Measurements from ENCODE around the gene AFAP1L2.
"Not testable (repeated sequence)": the region's sequence is repeated elsewhere in the genome, so short reads cannot be mapped to it uniquely, and the experiment has no call there.

AFAP1L2 gene

GRCh38 chr10:114349071-114349470, 55.2 kb downstream of the AFAP1L2 start:
- H3K36me3 Mint-ChIP-seq (ENCODE audit: low read depth); H3K9me3 Mint-ChIP-seq; H3K4me1 Mint-ChIP-seq (ENCODE audit: low read depth); H3K4me3 Mint-ChIP-seq; DNase-seq; H3K27me3 Mint-ChIP-seq; H3K27ac Mint-ChIP-seq: not testable (repeated sequence)

GRCh38 chr10:114347791-114348190, 56.5 kb downstream of the AFAP1L2 start:
- no peaks in the 10 kb centered on the region for H3K4me1 Mint-ChIP-seq (ENCODE audit: low read depth)
- H3K9me3 Mint-ChIP-seq: no peaks in the 10 kb centered on the region
- H3K27me3 Mint-ChIP-seq: peaks cover 3% of the 10 kb centered on the region
- no peaks in the 10 kb centered on the region for H3K36me3 Mint-ChIP-seq (ENCODE audit: low read depth)
- no peak for DNase-seq
- H3K4me3 Mint-ChIP-seq: no peak overlapping the region
- H3K27ac Mint-ChIP-seq: no peak overlapping the region

- Mint-ChIP-seq H3K4me1 (ENCODE audit: low read depth) (no peaks in the 10 kb centered on the region), H3K36me3 (ENCODE audit: low read depth) (no peaks in the 10 kb centered on the region), H3K27ac (no peak overlapping the region), H3K27me3 (no peaks in the 10 kb centered on the region), H3K4me3 (no peak overlapping the region), H3K9me3 (no peaks in the 10 kb centered on the region)
- DNase-seq: no peak
Measured at GRCh38 chr10:114347241-114347640, 57.1 kb downstream of the AFAP1L2 start.

GRCh38 chr10:114346176-114347031, 57.9 kb downstream of the AFAP1L2 start:
- no peak overlapping the region for H3K4me3 Mint-ChIP-seq
- no peaks in the 10 kb centered on the region for H3K9me3 Mint-ChIP-seq
- DNase-seq: no peak
- H3K36me3 Mint-ChIP-seq (ENCODE audit: low read depth): no peaks in the 10 kb centered on the region
- no peak overlapping the region for H3K27ac Mint-ChIP-seq
- no peaks in the 10 kb centered on the region for H3K4me1 Mint-ChIP-seq (ENCODE audit: low read depth)
- no peaks in the 10 kb centered on the region for H3K27me3 Mint-ChIP-seq

- Mint-ChIP-seq H3K4me3 (no peak overlapping the region), H3K4me1 (ENCODE audit: low read depth) (no peaks in the 10 kb centered on the region), H3K9me3 (no peaks in the 10 kb centered on the region), H3K27me3 (no peaks in the 10 kb centered on the region), H3K36me3 (ENCODE audit: low read depth) (no peaks in the 10 kb centered on the region), H3K27ac (no peak overlapping the region)
- no peak for DNase-seq
Measured at GRCh38 chr10:114345701-114346100, 58.6 kb downstream of the AFAP1L2 start.

GRCh38 chr10:114343623-114344505, 60.4 kb downstream of the AFAP1L2 start:
- H3K36me3 Mint-ChIP-seq (ENCODE audit: low read depth): no peaks in the 10 kb centered on the region
- H3K27ac Mint-ChIP-seq: no peak overlapping the region
- DNase-seq: no peak
- no peaks in the 10 kb centered on the region for H3K27me3 Mint-ChIP-seq
- no peaks in the 10 kb centered on the region for H3K4me1 Mint-ChIP-seq (ENCODE audit: low read depth)
- H3K9me3 Mint-ChIP-seq: no peaks in the 10 kb centered on the region
- no peak overlapping the region for H3K4me3 Mint-ChIP-seq

GRCh38 chr10:114342976-114343375, 61.3 kb downstream of the AFAP1L2 start:
- H3K4me1 Mint-ChIP-seq (ENCODE audit: low read depth): no peaks in the 10 kb centered on the region
- no peak for DNase-seq
- no peak overlapping the region for H3K27ac Mint-ChIP-seq
- H3K9me3 Mint-ChIP-seq: no peaks in the 10 kb centered on the region
- no peaks in the 10 kb centered on the region for H3K36me3 Mint-ChIP-seq (ENCODE audit: low read depth)
- H3K27me3 Mint-ChIP-seq: no peaks in the 10 kb centered on the region
- no peak overlapping the region for H3K4me3 Mint-ChIP-seq

- no peak overlapping the region for H3K27ac Mint-ChIP-seq
- no peak overlapping the region for H3K4me3 Mint-ChIP-seq
Measured at GRCh38 chr10:114340816-114341215, 63.5 kb downstream of the AFAP1L2 start.

GRCh38 chr10:114337510-114338462, 66.5 kb downstream of the AFAP1L2 start:
- Mint-ChIP-seq H3K4me3 (no peak overlapping the region), H3K27me3 (no peaks in the 10 kb centered on the region), H3K27ac (no peak overlapping the region), H3K36me3 (ENCODE audit: low read depth) (no peaks in the 10 kb centered on the region), H3K9me3 (no peaks in the 10 kb centered on the region), H3K4me1 (ENCODE audit: low read depth) (peaks cover 12% of the 10 kb centered on the region)
- no peak for DNase-seq

More at GRCh38 chr10:114340816-114341215, 63.5 kb downstream of the AFAP1L2 start:
- Mint-ChIP-seq H3K9me3 (no peaks in the 10 kb centered on the region), H3K4me1 (ENCODE audit: low read depth) (peaks cover 12% of the 10 kb centered on the region), H3K36me3 (ENCODE audit: low read depth) (no peaks in the 10 kb centered on the region), H3K27me3 (no peaks in the 10 kb centered on the region)
- no peak for DNase-seq

- Mint-ChIP-seq H3K36me3 (ENCODE audit: low read depth) (no peaks in the 10 kb centered on the region), H3K27ac (no peak overlapping the region), H3K4me3 (no peak overlapping the region), H3K4me1 (ENCODE audit: low read depth) (peaks cover 12% of the 10 kb centered on the region), H3K9me3 (no peaks in the 10 kb centered on the region), H3K27me3 (no peaks in the 10 kb centered on the region)
- DNase-seq: no peak
Measured at GRCh38 chr10:114336823-114337509, 67.3 kb downstream of the AFAP1L2 start.

- Mint-ChIP-seq H3K36me3 (ENCODE audit: low read depth) (no peaks in the 10 kb centered on the region), H3K27ac (no peak overlapping the region), H3K9me3 (no peaks in the 10 kb centered on the region)
Measured at GRCh38 chr10:114335614-114336013, 68.7 kb downstream of the AFAP1L2 start.

GRCh38 chr10:114334301-114334700, 70.0 kb downstream of the AFAP1L2 start:
- DNase-seq: no peak
- Mint-ChIP-seq H3K36me3 (ENCODE audit: low read depth) (no peaks in the 10 kb centered on the region), H3K9me3 (no peaks in the 10 kb centered on the region), H3K27ac (no peak overlapping the region), H3K4me1 (ENCODE audit: low read depth) (peaks cover 12% of the 10 kb centered on the region), H3K27me3 (no peaks in the 10 kb centered on the region), H3K4me3 (no peak overlapping the region)

More at GRCh38 chr10:114335614-114336013, 68.7 kb downstream of the AFAP1L2 start:
- Mint-ChIP-seq H3K4me1 (ENCODE audit: low read depth) (peaks cover 12% of the 10 kb centered on the region), H3K4me3 (no peak overlapping the region), H3K27me3 (no peaks in the 10 kb centered on the region)
- DNase-seq: no peak

GRCh38 chr10:114333441-114333840, 70.9 kb downstream of the AFAP1L2 start:
- peaks cover 12% of the 10 kb centered on the region for H3K4me1 Mint-ChIP-seq (ENCODE audit: low read depth)
- H3K27me3 Mint-ChIP-seq; H3K9me3 Mint-ChIP-seq; H3K27ac Mint-ChIP-seq; DNase-seq; H3K4me3 Mint-ChIP-seq; H3K36me3 Mint-ChIP-seq (ENCODE audit: low read depth): not testable (repeated sequence)

Measured in activated T-cell treated with anti-CD3 and anti-CD28 coated beads, Interleukin-2, amount 50 U/mL, for 24 hours (primary cell).